ENCODE measurements around the gene ZAP70. TPM values are rescaled to one million over a fixed set of nuclear protein-coding genes. Genes with fewer than 3 reads are reported as not detected.
"Not testable (repeated sequence)": the region's sequence is repeated elsewhere in the genome, so short reads cannot be mapped to it uniquely, and the experiment has no call there.

Gene ZAP70
- total RNA-seq, 6 experiments from 2014 or later, result 0.74 to 2.1 (median 1.4) TPM

DNA sequence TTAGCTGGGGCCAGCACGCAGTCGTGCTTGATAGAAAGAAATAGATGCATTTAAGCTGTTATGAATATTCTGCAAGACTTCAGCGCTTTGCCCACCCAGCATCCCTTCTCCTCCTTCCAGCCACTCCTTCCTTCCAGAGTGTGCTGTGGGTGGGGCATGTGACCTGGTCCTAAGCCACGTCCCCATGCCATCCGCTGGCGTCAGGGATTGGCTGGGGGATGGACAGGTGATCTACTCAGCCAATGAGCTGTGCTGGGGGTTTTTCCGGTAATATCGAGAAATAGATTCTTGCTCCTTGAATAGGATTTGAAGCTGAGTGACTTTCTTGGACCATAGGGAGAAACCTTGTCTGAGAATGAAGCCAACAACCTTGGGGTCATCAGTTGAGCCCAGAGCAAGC lies 4.8 kb upstream of the ZAP70 start:
- H3K9me3 ChIP-seq, result no peaks in the 10 kb centered on the region
- WGBS (ENCODE audit: insufficient coverage, low coverage, low lambda C conversion rate, missing lambda C conversion rate), result 75% methylated on average over 4 of the region's 8 CpGs
- ATAC-seq (no peak), DNase-seq (peak in 1 of 3 donors; percentile 9)
- no peak for TF ChIP-seq POLR2A (IDR thresholded peaks at IDR 0.05)
- TF ChIP-seq, protein P1, sequence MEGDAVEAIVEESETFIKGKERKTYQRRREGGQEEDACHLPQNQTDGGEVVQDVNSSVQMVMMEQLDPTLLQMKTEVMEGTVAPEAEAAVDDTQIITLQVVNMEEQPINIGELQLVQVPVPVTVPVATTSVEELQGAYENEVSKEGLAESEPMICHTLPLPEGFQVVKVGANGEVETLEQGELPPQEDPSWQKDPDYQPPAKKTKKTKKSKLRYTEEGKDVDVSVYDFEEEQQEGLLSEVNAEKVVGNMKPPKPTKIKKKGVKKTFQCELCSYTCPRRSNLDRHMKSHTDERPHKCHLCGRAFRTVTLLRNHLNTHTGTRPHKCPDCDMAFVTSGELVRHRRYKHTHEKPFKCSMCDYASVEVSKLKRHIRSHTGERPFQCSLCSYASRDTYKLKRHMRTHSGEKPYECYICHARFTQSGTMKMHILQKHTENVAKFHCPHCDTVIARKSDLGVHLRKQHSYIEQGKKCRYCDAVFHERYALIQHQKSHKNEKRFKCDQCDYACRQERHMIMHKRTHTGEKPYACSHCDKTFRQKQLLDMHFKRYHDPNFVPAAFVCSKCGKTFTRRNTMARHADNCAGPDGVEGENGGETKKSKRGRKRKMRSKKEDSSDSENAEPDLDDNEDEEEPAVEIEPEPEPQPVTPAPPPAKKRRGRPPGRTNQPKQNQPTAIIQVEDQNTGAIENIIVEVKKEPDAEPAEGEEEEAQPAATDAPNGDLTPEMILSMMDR (IDR thresholded peaks at IDR 0.05), result no peak
- no peaks in the 10 kb centered on the region for H3K36me3 ChIP-seq
- intact Hi-C loops (cut with DNase I), result no loop called here
- no peaks in the 10 kb centered on the region for H3K27me3 ChIP-seq
- H3K4me3 ChIP-seq, result no peak overlapping the region
- H3K27ac ChIP-seq, result no peak overlapping the region
- no peaks in the 10 kb centered on the region for H3K4me1 ChIP-seq

DNA sequence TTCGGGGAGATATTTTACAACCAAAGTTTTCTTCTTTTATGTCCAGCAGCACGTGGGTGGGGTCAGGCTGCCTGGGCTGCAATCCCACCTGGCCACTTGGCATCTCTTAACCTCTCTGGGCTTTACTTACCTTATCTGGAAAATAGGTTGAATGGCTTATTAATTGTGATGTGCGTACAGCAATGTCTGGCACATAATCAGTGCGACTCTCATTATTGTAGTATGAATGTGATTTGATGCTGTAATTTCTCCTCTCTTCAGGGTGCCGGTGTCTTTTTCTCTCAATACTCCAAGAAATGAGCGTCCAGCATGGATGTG lies 2.0 kb upstream of the ZAP70 start:
- H3K27ac ChIP-seq, result no peak overlapping the region
- H3K27me3 ChIP-seq, result no peaks in the 10 kb centered on the region
- intact Hi-C loops (cut with DNase I), result no loop called here
- no peaks in the 10 kb centered on the region for H3K9me3 ChIP-seq
- H3K36me3 ChIP-seq, result no peaks in the 10 kb centered on the region
- H3K4me3 ChIP-seq, result no peak overlapping the region
- ATAC-seq, result no peak
- TF ChIP-seq POLR2A (IDR thresholded peaks at IDR 0.05), result no peak
- 87% methylated on average over 4 of the region's 6 CpGs for WGBS (ENCODE audit: insufficient coverage, low coverage, low lambda C conversion rate, missing lambda C conversion rate)
- no peaks in the 10 kb centered on the region for H3K4me1 ChIP-seq
- peak in 1 of 3 donors; percentile 6 for DNase-seq

DNA sequence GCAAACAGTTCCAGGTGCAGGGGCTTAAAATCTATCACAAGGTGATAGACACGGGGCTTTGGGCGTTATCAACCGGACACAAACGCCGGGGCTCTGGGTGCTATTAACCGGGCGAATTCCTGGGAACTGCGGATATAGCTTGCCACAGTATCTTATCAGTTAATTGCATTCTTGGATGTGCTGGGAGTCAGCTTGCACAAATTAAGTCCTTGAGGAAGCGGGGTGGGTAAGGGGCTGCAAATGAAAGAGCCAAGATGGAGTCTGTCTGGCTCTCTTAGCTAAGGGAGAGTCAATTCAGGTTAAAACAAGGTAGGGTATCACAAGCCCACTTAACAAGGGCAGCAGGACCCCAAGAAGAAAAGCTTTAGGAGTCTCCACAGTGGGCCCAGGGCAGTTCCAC lies 1.2 kb upstream of the ZAP70 start:
- peak in 1 of 3 donors; percentile 29 for DNase-seq
- ATAC-seq, result not testable (repeated sequence)
- 57% methylated on average over 6 of the region's 9 CpGs for WGBS (ENCODE audit: insufficient coverage, low coverage, low lambda C conversion rate, missing lambda C conversion rate)

DNA sequence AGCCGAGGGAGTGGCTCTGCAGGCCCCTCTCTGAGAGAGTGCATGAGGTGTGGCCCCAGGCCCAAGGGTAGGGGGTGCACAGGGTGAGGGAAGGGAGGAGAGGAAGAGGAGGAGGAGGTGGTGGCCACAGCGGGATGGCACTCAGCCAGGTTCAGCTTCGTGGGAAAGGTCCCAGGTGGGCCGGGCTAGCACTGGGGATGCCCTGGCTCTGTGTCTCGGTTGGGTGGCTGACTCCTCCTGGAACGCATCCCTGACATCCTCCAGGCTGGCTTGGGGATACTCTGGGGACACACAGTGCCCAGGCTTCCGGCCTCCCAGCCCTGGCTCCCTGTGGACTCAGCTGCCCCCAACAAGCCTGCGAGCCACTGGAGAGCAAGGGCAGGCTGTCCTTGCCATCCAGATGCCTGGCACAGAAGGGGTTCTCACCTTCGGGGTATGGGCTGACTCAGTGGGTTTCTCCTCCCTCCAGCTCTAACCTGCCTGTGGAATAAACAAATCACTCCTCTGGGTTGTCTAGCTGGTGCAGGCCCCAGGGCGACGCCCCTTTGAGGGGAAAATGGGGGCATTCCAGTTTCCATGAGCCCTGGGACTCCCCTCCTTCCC lies 582 bp upstream of the ZAP70 start:
- TF ChIP-seq, protein P1 (IDR thresholded peaks at IDR 0.05), result no peak
- no peak for TF ChIP-seq POLR2A (IDR thresholded peaks at IDR 0.05)
- WGBS (ENCODE audit: insufficient coverage, low coverage, low lambda C conversion rate, missing lambda C conversion rate), result 47% methylated on average over 4 of the region's 11 CpGs
- ATAC-seq, result no peak
- no peaks in the 10 kb centered on the region for H3K27me3 ChIP-seq
- intact Hi-C loops (cut with DNase I), result no loop called here
- DNase-seq, result peak in 2 of 3 donors; percentile 37 to 48
- no peak overlapping the region for H3K27ac ChIP-seq
- no peaks in the 10 kb centered on the region for H3K4me1 ChIP-seq
- no peak overlapping the region for H3K4me3 ChIP-seq
- H3K36me3 ChIP-seq, result no peaks in the 10 kb centered on the region
- H3K9me3 ChIP-seq, result no peaks in the 10 kb centered on the region

More for the DNA sequence above, 1.2 kb upstream of the ZAP70 start:
- H3K36me3 ChIP-seq; intact Hi-C loops (cut with DNase I); H3K4me3 ChIP-seq; H3K27ac ChIP-seq; H3K4me1 ChIP-seq; H3K27me3 ChIP-seq; H3K9me3 ChIP-seq: not testable (repeated sequence)

DNA sequence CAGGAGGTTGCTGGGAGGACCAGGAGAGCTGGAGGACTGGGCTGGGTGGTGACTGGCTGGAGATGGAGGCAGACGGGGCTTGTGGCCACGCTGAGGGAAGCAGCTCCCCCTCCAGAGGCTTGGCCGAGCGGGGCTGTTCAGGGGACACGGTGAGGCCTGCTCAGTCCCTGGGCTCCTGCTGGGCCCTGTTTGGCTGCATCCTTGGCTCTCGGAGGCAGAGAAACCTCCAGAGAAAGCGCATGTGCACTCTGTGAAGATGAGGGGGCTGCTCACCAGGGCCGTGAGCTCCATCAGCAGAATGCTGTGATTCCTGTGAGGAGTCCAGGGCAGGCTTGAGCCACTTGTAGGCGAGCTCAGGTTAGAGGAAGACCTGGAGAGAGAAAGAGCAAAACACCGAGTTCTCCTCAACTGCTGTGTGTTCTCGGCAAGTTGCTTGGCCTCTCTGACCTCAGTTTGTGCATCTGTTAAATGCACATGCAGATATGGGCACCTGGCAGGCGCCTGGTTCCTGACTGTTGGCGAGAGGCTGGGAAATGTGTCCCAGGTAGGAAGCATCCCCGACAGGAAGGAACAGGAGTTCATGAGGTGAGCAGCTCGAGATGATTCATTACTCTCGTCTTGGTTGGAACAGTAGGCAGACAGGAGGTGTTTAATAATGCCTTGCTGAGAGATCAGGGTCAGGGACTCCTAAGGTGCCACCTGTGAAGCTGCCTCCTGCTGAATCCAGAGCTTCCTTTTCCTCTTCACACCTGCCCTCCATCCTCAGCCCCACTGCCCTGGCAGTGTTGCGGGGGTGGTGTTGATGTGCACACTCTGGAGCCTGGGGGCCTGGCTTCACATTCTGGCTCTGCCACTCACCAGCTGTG lies 941 bp downstream of the ZAP70 start:
- H3K4me1 ChIP-seq, result no peaks in the 10 kb centered on the region
- H3K27me3 ChIP-seq, result no peaks in the 10 kb centered on the region
- H3K9me3 ChIP-seq, result no peaks in the 10 kb centered on the region
- peak overlapping the region in 1 of 3 donors; percentile 4 for H3K4me3 ChIP-seq
- no peaks in the 10 kb centered on the region for H3K36me3 ChIP-seq
- H3K27ac ChIP-seq, result no peak overlapping the region
- 56% methylated on average over 5 of the region's 17 CpGs for WGBS (ENCODE audit: insufficient coverage, low coverage, low lambda C conversion rate, missing lambda C conversion rate)
- DNase-seq (peak in 1 of 3 donors; percentile 12), ATAC-seq (no peak)
- TF ChIP-seq, protein P1 (IDR thresholded peaks at IDR 0.05), result no peak
- TF ChIP-seq POLR2A (IDR thresholded peaks at IDR 0.05), result no peak
- intact Hi-C loops (cut with DNase I), result no loop called here

All from right lobe of liver (tissue), 6 donors.